Measurements from ENCODE around the gene ATXN1. TPM values are rescaled to one million over a fixed set of nuclear protein-coding genes. Genes with fewer than 3 reads are reported as not detected.

ATXN1 gene
- total RNA-seq, 2 donors from 2014 or later = 21.6 to 25.4 TPM

- DNase-seq (ENCODE audit: low spot score in 2 of 2) = no peak
- Mint-ChIP-seq H3K27ac (peak overlapping the region in 1 of 2 donors; percentile 77), H3K9me3 (no peaks in the 10 kb centered on the region), H3K36me3 (peaks cover 0 to 22% of the 10 kb centered on the region in 2 donors)
- ATAC-seq = no peak
Observed at GRCh38 chr6:16482702-16483314, 278.5 kb downstream of the ATXN1 start.

- Mint-ChIP-seq H3K9me3 (no peaks in the 10 kb centered on the region), H3K36me3 (peaks cover 4 to 31% of the 10 kb centered on the region in 2 donors), H3K27ac (peak overlapping the region; percentile 75 to 78)
- ATAC-seq = peak; percentile 86
- no peak for DNase-seq (ENCODE audit: low spot score in 2 of 2)
Observed at GRCh38 chr6:16481697-16482399, 279.4 kb downstream of the ATXN1 start.

- H3K27ac Mint-ChIP-seq = peak overlapping the region; percentile 75 to 85
- DNase-seq (ENCODE audit: low spot score in 2 of 2) = no peak
Observed at GRCh38 chr6:16480763-16481560, 280.3 kb downstream of the ATXN1 start.

GRCh38 chr6:16477367-16478149, 283.7 kb downstream of the ATXN1 start:
- peak overlapping the region in 1 of 2 donors; percentile 43 for H3K27ac Mint-ChIP-seq
- peaks cover 4 to 5% of the 10 kb centered on the region in 2 donors for H3K9me3 Mint-ChIP-seq
- ATAC-seq (no peak), DNase-seq (ENCODE audit: low spot score in 2 of 2) (no peak)
- peaks cover 6 to 30% of the 10 kb centered on the region in 2 donors for H3K36me3 Mint-ChIP-seq

More at GRCh38 chr6:16480763-16481560, 280.3 kb downstream of the ATXN1 start:
- no peak for ATAC-seq
- Mint-ChIP-seq H3K9me3 (no peaks in the 10 kb centered on the region), H3K36me3 (peaks cover 6 to 37% of the 10 kb centered on the region in 2 donors)

GRCh38 chr6:16476861-16477260, 284.4 kb downstream of the ATXN1 start:
- Mint-ChIP-seq H3K36me3 (peaks cover 6 to 30% of the 10 kb centered on the region in 2 donors), H3K9me3 (peaks cover 4 to 5% of the 10 kb centered on the region in 2 donors), H3K27ac (peak overlapping the region in 1 of 2 donors; percentile 43)
- ATAC-seq (no peak), DNase-seq (ENCODE audit: low spot score in 2 of 2) (no peak)

GRCh38 chr6:16475494-16475781, 285.8 kb downstream of the ATXN1 start:
- Mint-ChIP-seq H3K36me3 (peaks cover 6 to 30% of the 10 kb centered on the region in 2 donors), H3K9me3 (peaks cover 4 to 5% of the 10 kb centered on the region in 2 donors), H3K27ac (peak overlapping the region in 1 of 2 donors; percentile 86)
- no peak for DNase-seq (ENCODE audit: low spot score in 2 of 2)
- no peak for ATAC-seq

- no peak for DNase-seq (ENCODE audit: low spot score in 2 of 2)
- peak overlapping the region; percentile 81 to 86 for H3K27ac Mint-ChIP-seq
- peak; percentile 79 to 83 for ATAC-seq
- H3K36me3 Mint-ChIP-seq = peaks cover 6 to 30% of the 10 kb centered on the region in 2 donors
- peaks cover 4 to 5% of the 10 kb centered on the region in 2 donors for H3K9me3 Mint-ChIP-seq
Observed at GRCh38 chr6:16474772-16475493, 286.3 kb downstream of the ATXN1 start.

- peak overlapping the region; percentile 81 to 86 for H3K27ac Mint-ChIP-seq
- DNase-seq (ENCODE audit: low spot score in 2 of 2) (no peak), ATAC-seq (peak; percentile 12 to 13)
- peaks cover 6 to 30% of the 10 kb centered on the region in 2 donors for H3K36me3 Mint-ChIP-seq
- H3K9me3 Mint-ChIP-seq = peaks cover 4 to 5% of the 10 kb centered on the region in 2 donors
Observed at GRCh38 chr6:16473908-16474771, 287.1 kb downstream of the ATXN1 start.

GRCh38 chr6:16473184-16473907, 287.9 kb downstream of the ATXN1 start:
- Mint-ChIP-seq H3K27ac (peak overlapping the region; percentile 72 to 86), H3K9me3 (peaks cover 4 to 5% of the 10 kb centered on the region in 2 donors), H3K36me3 (peaks cover 6 to 30% of the 10 kb centered on the region in 2 donors)
- ATAC-seq (peak; percentile 2 to 34), DNase-seq (ENCODE audit: low spot score in 2 of 2) (no peak)

GRCh38 chr6:16472349-16473069, 288.8 kb downstream of the ATXN1 start:
- Mint-ChIP-seq H3K9me3 (peaks cover 4 to 5% of the 10 kb centered on the region in 2 donors), H3K36me3 (peaks cover 6 to 26% of the 10 kb centered on the region in 2 donors), H3K27ac (peak overlapping the region; percentile 72 to 86)
- ATAC-seq = no peak
- DNase-seq (ENCODE audit: low spot score in 2 of 2) = no peak

- Mint-ChIP-seq H3K9me3 (peaks cover 4 to 5% of the 10 kb centered on the region in 2 donors), H3K36me3 (peaks cover 3 to 20% of the 10 kb centered on the region in 2 donors), H3K27ac (no peak overlapping the region)
- ATAC-seq = no peak
- DNase-seq (ENCODE audit: low spot score in 2 of 2) = no peak
Observed at GRCh38 chr6:16471910-16472297, 289.4 kb downstream of the ATXN1 start.

GRCh38 chr6:16471222-16471909, 289.9 kb downstream of the ATXN1 start:
- peak overlapping the region in 1 of 2 donors; percentile 53 for H3K27ac Mint-ChIP-seq
- no peak for DNase-seq (ENCODE audit: low spot score in 2 of 2)
- peaks cover 0 to 15% of the 10 kb centered on the region in 2 donors for H3K36me3 Mint-ChIP-seq
- peak in 1 of 2 donors; percentile 8 for ATAC-seq
- H3K9me3 Mint-ChIP-seq = peaks cover 4 to 5% of the 10 kb centered on the region in 2 donors

- ATAC-seq = peak in 1 of 2 donors; percentile 17
- DNase-seq (ENCODE audit: low spot score in 2 of 2) = no peak
- H3K9me3 Mint-ChIP-seq = peaks cover 4 to 5% of the 10 kb centered on the region in 2 donors
- peaks cover 2 to 16% of the 10 kb centered on the region in 2 donors for H3K36me3 Mint-ChIP-seq
- peak overlapping the region in 1 of 2 donors; percentile 53 for H3K27ac Mint-ChIP-seq
Observed at GRCh38 chr6:16470502-16471221, 290.6 kb downstream of the ATXN1 start.
